Posterior vena cava (tissue), 2 donors: ENCODE results near the gene RELN. TPM values are rescaled to one million over a fixed set of nuclear protein-coding genes. Genes with fewer than 3 reads are reported as not detected.

Source experiments
- DNase-seq: peaks from one replicate; pipeline ENCODE4 v3.0.0-alpha.2; 2020; ENCODE audit warnings: low spot score
- intact Hi-C, 2 donors: fragments of 100-400 bp; cut with DNase I; formaldehyde crosslinking; loops; one replicate each; pipeline versions ENCODE4 v1.14.1 to v1.14.2; 2022 to 2023
- total RNA-seq, 2 donors: library from RNA; stranded (reverse); fragmentation: NEBNext Ultra II Directional; extraction: Animal tissue kit (Norgen Biotek cat#: 25700); gene quantifications; one replicate each; pipeline ENCODE4 v1.2.1, GENCODE V29; 2021
- donor health status: DM: yes; HTN: yes; CAD: no.
- donor health status: DM: yes; HTN: yes; CAD: no.

Gene RELN
- total RNA-seq, 2 donors from 2014 or later, result 5.0 to 6.2 TPM

DNA sequence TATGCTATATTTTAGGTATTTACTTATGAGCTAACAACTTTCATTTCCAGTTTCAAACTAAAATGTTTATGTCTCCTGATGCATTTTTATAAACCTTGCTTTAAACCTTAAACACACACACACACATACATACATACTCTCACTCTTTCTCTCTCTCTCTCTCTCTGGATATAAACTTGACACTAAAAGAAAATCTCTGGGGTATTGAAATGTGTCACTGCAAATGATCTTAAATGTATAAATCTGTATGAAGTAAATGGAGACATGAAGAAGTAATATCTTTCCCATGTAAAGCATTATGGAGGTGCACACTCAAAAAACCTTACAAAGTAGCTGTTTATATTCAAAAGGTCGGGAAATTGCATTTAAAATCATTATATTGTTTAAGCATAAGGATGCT, 37.0 kb downstream of the RELN start:
- no peak for DNase-seq
- intact Hi-C loops, result no loop called here

DNA sequence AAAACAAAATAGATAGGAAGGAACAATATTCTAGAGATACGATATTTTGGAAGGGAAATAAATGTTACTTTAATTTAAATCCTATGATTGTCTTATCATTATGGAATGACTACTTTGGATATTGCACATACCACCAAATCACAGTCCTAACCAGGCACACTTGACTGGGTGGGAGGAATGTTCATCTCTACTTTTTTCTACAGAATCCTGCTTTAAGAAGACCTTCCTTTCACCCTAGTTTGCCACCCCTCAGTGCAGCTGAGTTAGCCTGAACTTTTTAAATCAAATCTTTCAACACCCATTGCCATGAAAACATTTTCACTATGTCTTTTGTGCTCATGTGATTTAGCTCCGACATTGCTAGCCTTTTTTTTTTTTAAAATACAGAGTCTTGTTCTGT, 38.1 kb downstream of the RELN start:
- DNase-seq, result no peak
- intact Hi-C loops, result no loop called here

DNA sequence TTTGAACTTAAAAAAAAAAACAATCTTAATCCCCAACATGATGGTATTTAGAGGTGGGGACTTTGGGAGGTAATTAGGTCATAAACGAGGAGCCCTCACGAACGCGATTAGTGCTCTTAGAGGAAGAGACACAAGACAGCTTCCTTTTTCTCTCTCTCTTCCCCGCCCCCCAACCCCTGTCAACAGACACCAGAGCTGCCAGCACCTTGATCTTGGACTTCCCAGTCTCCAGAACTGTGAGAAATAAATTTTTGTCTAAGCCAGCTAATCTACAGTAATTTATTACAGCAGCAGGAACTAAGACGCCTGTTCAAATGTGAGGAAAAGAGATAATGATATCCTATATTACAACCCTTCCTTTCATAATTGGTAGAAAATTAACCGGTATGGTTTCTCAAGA, 40.1 kb downstream of the RELN start:
- DNase-seq, result no peak
- intact Hi-C loops, result no loop called here

DNA sequence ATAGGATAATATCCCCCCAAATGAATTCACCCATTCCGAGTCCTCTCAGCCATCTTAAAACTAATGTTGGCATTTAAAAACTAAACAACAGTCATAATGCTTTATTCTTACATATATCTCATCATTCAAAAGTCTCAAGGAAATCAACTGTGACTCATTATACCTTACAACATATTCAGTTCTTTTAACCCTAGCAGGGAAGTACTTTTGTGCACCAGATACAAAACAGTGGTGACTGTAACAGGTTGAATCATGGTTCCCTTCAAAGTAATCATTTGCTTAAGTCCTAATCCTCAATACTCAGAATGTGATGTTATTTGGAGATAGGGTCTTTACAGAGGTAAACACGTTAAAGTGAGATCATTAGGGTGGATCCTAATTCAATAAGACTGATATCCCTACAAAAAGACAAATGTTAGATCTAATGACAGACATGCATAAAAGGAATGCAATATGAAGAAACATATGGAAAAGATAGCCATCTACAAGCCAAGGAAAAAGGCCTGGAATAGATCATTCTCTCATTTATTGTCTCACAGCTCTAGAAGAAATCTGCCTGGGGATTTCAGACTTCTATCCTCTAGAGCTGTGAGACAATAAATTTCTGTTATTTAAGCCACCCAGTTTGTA, 42.3 kb downstream of the RELN start:
- intact Hi-C loops, result no loop called here

DNA sequence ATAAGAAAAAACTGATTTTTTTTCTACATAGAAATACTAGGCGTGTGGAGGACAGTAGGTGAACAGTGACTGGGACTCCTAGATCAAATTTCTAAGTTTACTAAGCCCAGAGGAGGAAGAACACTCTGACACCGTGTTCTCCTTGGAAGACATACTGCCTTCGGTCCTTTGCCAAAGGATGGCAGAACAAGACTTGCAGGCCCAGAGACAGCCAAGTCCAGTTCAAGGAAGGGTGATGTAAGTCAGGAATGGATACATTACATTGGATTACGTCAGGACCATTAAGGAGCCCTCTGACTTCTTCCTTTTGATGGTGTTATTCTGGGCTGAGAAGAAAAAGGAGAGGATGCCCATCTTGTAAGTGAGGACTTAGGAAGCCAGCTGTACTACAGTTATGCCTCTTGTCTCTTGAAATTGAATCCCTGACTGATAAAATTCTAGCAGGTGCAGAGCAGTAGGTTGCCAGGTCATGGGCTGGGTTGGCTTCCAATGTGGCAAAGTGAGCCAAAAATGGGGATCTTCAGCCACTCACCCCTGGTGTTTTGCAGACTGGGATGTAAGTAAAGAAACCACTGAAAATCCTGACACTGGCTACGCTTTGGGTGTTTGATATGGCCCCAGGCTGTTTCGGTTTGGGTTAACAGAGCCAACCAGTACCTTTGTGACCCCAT, 45.1 kb downstream of the RELN start:
- no peak for DNase-seq
- intact Hi-C loops, result no loop called here

More for the DNA sequence above, 42.3 kb downstream of the RELN start:
- DNase-seq, result no peak

DNA sequence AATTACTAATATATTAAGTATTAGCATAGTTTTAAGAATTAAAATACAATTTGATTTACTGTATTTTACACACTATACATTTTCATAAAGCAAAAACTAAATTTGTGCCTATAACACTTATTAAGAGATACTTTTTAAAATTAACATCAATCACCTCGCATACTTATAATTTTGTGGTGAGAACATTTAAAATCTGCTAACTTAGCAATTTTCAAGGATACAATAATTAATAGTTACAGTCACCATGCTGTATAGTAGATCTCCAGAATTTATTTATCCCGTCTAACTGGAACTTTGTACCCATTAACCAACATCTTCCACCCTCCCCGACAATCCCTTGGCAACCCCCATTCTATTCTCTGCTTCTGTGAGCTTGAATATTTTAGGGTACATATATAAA, 47.5 kb downstream of the RELN start:
- no peak for DNase-seq
- intact Hi-C loops, result no loop called here

DNA sequence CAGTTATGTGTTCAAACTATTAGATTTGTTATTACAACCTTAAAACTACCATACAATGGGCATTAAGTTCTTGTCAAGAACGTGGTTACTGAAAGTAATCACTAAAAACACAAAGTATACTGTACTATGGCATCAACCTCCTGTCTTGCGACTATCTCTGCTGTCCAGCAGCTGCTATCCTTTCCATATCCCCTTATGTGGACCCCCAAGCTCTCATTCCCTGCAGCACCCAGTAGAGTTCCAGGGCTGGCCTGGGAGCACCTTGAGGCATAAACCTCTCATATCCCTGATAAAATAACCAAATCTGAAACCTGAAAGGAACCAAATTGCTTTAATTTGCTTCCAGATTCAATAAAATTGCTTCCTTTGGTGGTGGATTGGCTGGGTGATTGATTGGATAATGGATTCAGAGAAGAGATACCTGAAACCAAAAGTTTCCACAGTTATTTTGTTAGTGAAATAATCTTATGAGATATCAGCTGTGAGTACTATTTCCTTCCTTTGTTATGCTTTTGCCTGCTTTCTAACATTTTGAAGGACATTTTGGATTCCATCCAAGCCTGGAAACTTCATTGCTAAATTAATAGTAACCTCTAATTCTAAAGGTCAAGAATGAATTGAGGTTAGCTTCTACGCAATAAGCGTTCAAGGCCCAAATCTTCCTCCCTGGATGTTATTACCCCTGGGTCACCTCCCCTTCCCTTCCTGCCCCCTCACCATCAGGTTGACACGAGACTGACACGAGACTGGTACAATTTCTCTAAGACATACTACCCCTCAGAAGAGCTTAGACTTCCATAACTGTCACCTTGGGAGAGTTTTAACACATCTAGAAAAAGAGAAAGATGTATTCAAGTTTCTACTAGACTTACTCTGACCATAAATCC, 48.8 kb downstream of the RELN start:
- DNase-seq, result no peak
- intact Hi-C loops, result no loop called here

DNA sequence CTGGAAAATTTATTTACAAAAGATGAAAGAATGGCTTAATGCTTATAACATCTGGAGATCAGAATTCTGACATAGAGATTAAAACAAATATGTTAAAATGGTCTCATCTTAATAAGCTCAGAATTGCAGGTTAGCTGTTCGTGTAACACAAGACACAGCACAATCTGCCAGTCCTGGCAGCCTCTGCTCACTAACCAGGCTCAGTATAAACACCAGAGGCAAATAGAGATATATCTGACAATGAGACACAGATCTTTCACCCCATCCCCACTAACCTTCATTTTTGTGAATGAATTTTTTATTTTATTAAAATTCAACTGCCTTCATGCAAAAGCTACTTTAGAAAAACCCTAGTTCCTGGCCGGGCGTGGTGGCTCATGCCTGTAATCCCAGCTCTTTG, 51.8 kb downstream of the RELN start:
- DNase-seq, result no peak
- intact Hi-C loops, result no loop called here

DNA sequence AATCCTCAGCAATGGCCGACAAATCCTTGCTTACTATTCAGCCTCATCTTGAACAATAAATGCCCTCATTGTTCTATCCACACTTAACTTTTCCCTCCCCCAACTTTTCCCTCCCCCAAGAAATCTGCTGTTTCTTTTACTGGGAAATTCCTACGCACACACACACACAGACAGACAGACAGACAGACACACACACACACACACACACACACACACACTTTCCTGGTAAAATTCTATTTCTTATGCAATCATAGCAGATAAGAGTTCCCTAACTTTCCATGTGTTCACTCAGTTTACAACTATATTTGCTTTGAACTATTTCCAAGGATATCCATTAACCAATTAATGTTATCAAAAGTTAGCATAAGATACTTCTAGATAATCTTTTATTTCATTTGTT, 52.9 kb downstream of the RELN start:
- intact Hi-C loops, result no loop called here
- DNase-seq, result no peak

DNA sequence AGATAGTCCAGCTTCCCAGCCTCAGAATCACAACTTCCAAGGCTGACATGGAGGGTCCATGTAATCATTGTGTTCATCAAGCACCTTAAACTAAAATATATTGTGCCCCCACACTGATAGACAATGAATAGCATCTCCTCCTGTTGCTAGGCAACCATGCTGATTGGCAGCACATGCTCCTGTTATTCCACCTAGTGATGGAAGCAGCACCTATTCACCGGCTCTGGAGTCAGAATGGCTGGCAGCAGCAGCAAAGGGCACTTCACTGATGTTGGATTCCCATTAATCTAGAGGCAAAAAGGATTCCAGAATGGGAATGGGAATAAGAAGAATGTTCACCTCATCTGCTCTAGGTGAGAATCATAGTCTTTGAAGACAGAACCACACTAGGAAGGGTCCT, 55.0 kb downstream of the RELN start:
- intact Hi-C loops, result no loop called here
- DNase-seq, result no peak

DNA sequence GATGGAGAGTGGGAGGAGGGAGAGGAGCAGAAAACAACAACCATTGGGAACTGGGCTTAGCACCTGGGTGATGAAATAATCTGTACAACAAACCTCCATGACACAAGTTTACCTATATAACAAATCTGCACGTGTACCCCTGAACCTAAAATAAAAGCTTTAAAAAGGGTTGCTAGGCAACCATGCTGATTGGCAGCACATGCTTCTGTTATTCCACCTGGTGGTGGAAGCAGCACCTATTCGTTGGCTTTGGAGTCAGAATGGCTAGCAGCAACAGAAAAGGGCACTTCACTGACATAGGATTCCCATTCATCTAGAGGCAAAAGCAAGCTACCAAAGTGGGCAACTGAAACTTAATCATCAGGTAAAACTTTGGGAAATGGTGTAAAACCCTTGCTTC, 57.1 kb downstream of the RELN start:
- intact Hi-C loops, result no loop called here
- DNase-seq, result no peak

DNA sequence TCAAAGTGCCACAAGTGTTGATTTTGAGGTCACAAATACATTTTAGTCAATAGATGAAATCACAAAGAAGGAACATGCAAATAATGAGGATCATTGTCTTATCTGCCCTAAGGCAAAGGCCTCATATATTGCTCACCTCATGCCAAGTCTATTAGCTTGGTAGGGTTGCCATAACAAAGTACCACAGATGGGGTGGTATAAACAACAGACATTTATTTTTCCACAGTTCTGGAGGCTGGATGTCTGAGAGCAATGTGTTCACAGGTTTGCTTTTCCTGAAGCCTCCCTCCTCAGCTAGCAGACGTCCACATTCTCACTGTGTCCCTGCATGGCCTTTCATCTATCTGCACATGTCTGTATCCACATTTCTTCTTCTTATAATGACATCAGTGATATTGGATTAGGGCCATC, 59.6 kb downstream of the RELN start:
- intact Hi-C loops, result no loop called here
- DNase-seq, result no peak

DNA sequence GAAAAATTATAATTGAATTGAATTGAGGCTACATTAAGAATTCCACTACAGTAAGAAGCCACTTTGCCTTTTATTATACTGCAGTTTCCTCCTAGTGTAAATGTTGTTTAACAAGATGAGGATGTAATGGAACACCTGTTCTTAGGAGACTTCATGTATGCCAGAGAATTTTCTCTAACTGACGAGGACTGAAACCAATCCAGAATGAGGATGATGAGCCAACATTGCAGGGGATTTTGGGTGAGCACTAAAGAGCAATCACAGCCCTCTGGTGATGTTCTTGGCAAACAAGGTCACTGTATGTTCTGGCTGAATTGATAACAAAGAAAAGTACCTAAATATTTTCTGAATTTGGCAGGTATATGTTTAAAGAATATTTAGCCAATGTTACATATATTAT, 60.9 kb downstream of the RELN start:
- no peak for DNase-seq
- intact Hi-C loops, result no loop called here

DNA sequence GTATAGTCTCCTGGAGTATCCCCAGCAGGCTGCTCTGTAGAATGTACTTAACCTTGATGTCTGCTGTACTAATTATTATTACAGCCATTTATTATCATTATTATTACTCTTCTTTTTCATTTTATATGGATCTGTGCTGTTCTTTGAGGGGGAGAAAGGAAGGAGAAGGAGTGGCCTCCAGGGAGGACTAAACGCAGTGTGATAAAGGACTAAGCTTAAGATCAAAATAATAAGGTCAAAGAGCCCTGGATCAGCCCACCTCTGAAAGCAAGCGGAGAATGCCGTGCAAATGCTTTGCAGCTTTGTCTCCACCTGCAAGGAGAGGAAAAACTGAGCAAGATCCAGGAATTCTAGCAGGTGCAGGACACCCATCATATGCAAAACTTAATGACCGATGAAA, 65.3 kb downstream of the RELN start:
- no peak for DNase-seq
- intact Hi-C loops, result no loop called here

DNA sequence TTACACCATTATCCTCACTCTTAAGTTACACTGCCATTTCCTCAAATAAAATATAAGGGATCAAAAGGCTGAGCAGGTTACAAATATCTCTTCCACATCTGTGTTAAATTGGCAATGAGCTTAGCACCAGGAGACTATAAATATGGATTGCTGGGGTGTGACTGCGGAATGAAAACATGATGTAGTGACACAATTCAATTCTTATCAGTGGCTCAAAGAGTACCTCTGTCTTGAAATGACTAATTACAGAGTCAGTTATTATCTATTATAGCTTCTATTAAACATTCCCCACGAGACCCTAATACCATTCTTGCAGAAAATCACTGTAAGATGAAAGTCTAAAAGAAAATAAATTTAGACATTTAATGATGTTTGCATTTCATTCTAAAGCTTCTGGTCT, 67.1 kb downstream of the RELN start:
- intact Hi-C loops, result no loop called here
- no peak for DNase-seq

DNA sequence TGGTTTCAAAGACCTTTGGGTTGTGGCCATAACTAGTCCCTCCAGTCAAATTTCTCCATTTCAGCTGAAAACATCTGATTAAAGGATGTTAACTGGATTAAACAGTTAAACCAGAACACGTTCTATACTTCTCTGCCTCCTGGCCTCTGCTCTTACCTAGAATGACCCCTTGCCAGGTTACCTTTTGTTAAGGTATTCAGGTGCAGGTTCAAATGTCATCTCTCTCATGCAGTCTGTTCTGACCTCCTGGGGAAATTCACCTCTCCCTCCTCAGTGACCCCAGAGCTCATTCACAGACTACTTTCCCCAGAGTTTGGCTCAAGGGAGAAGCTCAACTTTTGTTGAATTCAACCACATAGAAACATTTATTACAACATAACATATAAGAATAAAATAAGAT, 67.8 kb downstream of the RELN start:
- intact Hi-C loops, result no loop called here
- no peak for DNase-seq

DNA sequence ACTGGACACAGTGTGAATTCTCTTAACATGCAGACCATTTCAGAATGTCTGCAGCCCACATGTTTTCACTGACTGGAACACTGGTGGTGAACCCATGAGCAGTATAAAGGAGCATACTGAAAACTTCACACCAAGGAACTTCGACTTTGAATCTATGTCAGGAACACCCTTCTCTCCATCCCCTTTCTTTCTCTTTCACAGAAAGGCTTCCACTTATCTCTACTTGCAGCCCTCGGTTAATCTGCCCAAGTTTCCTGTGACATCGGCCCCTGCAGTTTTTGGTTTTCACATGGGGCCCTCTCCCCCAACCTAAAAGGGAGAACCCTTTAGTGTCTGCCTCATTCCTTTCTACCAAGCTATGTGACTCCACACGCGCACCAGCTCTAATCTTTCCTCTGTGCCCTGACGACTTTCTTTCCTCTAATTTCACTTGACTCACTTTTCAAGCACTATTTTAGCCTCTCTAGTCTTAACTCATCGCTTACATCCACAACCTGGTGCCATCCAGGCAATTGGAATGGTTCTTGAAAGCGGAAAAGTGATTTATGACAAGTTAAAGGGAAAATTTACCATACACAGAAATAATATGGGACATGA, 70.1 kb downstream of the RELN start:
- intact Hi-C loops, result no loop called here

DNA sequence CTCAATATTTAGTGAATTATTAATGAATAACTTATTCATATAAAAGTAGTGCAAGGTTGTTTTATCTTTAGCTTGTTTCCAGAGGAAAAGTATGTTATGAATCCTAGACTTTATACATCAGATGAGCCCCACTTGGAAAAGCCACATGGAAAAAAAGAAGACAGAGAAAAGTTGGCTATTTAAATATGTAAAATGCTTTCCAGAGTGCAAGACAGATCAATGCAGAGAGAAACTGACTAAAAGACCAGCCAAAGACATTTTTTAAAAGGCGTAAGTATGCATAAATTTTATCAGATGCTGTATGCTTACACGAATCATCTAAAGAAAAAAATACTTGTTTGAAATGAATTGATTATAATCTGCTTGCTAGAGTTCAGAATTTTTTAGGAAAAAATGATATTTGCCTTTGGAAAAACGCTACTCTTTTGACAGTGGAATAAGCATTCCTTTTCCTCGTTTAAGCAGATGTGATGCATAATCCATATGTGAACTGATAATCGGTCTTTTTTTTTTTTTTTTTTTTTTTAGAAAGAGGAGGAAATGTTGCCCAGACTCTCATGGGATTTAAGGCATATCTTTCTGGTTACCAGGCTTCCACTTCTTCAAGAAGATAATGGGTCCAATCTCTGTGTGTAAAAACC, 70.7 kb downstream of the RELN start:
- intact Hi-C loops, result no loop called here
- DNase-seq, result no peak

More for the DNA sequence above, 70.1 kb downstream of the RELN start:
- DNase-seq, result no peak

DNA sequence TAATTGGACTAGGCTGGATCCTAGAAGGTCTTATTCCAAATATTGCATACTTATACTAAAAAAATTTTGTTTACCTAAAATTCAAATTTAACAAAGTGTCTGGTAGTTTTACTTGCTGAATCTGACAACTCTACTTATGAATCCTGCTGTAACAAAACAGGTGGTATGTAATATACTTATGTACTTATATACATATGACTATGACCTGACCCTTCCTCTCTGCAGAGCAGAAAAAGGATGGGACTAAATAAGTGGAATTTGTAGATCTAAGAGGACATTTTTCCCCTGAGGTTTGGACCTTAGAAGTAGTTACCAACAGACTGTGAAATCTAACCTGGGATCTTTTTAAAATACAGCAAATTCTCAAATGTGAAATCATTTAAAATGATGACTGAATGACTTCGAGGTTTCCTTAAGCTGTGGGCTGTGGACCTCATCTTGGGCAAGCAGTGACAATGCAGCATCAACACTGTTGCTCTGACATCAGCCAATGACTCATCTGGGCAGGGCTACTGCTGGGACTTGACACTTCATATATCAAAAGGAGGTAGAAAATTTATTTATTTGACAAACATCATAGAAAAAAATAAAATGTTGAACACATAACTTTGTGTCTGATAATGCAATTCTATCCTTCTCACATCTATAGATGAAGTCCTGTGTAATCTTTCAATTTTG, 73.6 kb downstream of the RELN start:
- no peak for DNase-seq

More for the DNA sequence above, 73.6 kb downstream of the RELN start:
- intact Hi-C loops, result no loop called here
